SU-DHL-6 (cell line): ENCODE measurements around the gene ZBTB47.

Source experiments
- H2AFZ ChIP-seq: fragments of 200-600 bp; sonication (generic); 2 replicates; pipeline ENCODE4 v1.6.1; 2014; ENCODE audit warnings: low read depth, mild to moderate bottlenecking, moderate library complexity, mixed read lengths, antibody characterized with exemption, low read length; ENCODE audit not compliant: severe bottlenecking
- H3F3A ChIP-seq: fragments of 200-600 bp; shearing (Covaris generic); 2 replicates; pipeline ENCODE4 v1.6.0; 2016; ENCODE audit warnings: antibody characterized with exemption, mild to moderate bottlenecking; ENCODE audit not compliant: insufficient read depth
- H3K27ac ChIP-seq: fragments of 200-600 bp; sonication (generic); 2 replicates; pipeline ENCODE4 v1.5.1; 2016; ENCODE audit warnings: low read depth, mild to moderate bottlenecking, low read length, moderate library complexity, mixed read lengths
- H3K27me3 ChIP-seq: fragments of 200-600 bp; sonication (generic), shearing (Covaris generic); 2 replicates; pipeline ENCODE4 v1.6.0; 2014; ENCODE audit warnings: mild to moderate bottlenecking, low read length
- H3K36me3 ChIP-seq: fragments of 200-600 bp; sonication (generic); 2 replicates; pipeline ENCODE4 v1.6.1; 2014; ENCODE audit warnings: mild to moderate bottlenecking, low read length, mixed read lengths
- H3K4me2 ChIP-seq: fragments of 300-600, 200-600 bp; shearing (Covaris generic), sonication (generic); 2 replicates; pipeline ENCODE4 v1.6.0; 2014; ENCODE audit warnings: low read length, low read depth, mild to moderate bottlenecking; ENCODE audit not compliant: poor library complexity, severe bottlenecking
- H3K4me3 ChIP-seq: fragments of 200-600 bp; sonication (generic); 2 replicates; pipeline ENCODE4 v1.5.1; 2014; ENCODE audit warnings: antibody characterized with exemption, low read length, mild to moderate bottlenecking, mixed read lengths; ENCODE audit not compliant: insufficient read depth, poor library complexity, severe bottlenecking
- H3K79me2 ChIP-seq: fragments of 200-600 bp; sonication (generic); 2 replicates; pipeline ENCODE4 v1.6.1; 2014; ENCODE audit warnings: mild to moderate bottlenecking, low read length, moderate library complexity; ENCODE audit not compliant: insufficient read depth
- H3K9ac ChIP-seq: fragments of 200-600 bp; sonication (generic); 2 replicates; pipeline ENCODE4 v1.7.0; 2014; ENCODE audit warnings: mild to moderate bottlenecking, low read length
- H3K9me2 ChIP-seq: fragments of 200-600 bp; sonication (generic); replicated peaks from 2 replicates; pipeline ENCODE4 v1.6.1; 2014; ENCODE audit warnings: low read length; ENCODE audit not compliant: insufficient read depth
- H3K9me3 ChIP-seq: fragments of 200-600 bp; sonication (generic); 2 replicates; pipeline ENCODE4 v1.6.1; 2014; ENCODE audit warnings: low read length, mixed read lengths; ENCODE audit not compliant: insufficient read depth
- H4K20me1 ChIP-seq: fragments of 200-600 bp; sonication (generic); 2 replicates; pipeline ENCODE4 v1.6.1; 2014; ENCODE audit warnings: low read depth, mild to moderate bottlenecking, antibody characterized with exemption, low read length, moderate library complexity, mixed read lengths
- CTCF ChIP-seq: fragments of 200-600 bp; sonication (generic); IDR thresholded peaks from one replicate; pipeline ENCODE4 v1.5.1; 2017; ENCODE audit warnings: antibody characterized with exemption, mild to moderate bottlenecking, low read length, moderate library complexity; ENCODE audit not compliant: insufficient read depth, poor library complexity, severe bottlenecking
- EZH2phosphoT487 ChIP-seq: fragments of 200-600 bp; sonication (generic), shearing (Covaris generic); conservative IDR thresholded peaks from 2 replicates; pipeline ENCODE4 v1.6.1; 2018; ENCODE audit warnings: mild to moderate bottlenecking, antibody characterized with exemption, low read length, moderate library complexity, mixed read lengths

The ZBTB47 gene

GRCh38 chr3:42711491-42712343 is 58.2 kb downstream of the ZBTB47 start:
- TF ChIP-seq CTCF: no peak
- TF ChIP-seq EZH2phosphoT487: no peak
- Histone ChIP-seq H3K4me3 (no peak overlapping the region), H2AFZ (no peak overlapping the region), H3K79me2 (no peaks in the 10 kb centered on the region), H3K27ac (no peak overlapping the region), H3K27me3 (no peaks in the 10 kb centered on the region), H3K9ac (no peak overlapping the region), H3K9me3 (no peaks in the 10 kb centered on the region), H3K36me3 (no peaks in the 10 kb centered on the region), H3K9me2 (no peaks in the 10 kb centered on the region), H3K4me2 (no peak overlapping the region), H3F3A (no peaks in the 10 kb centered on the region), H4K20me1 (no peaks in the 10 kb centered on the region)

- no peaks in the 10 kb centered on the region for H3K36me3 ChIP-seq
- H2AFZ ChIP-seq: no peak overlapping the region
- no peak overlapping the region for H3K4me2 ChIP-seq
- no peaks in the 10 kb centered on the region for H3K79me2 ChIP-seq
- no peaks in the 10 kb centered on the region for H3K27me3 ChIP-seq
- no peaks in the 10 kb centered on the region for H4K20me1 ChIP-seq
- no peak overlapping the region for H3K27ac ChIP-seq
- TF ChIP-seq EZH2phosphoT487: no peak
- TF ChIP-seq CTCF: no peak
- H3K4me3 ChIP-seq: no peak overlapping the region
- no peak overlapping the region for H3K9ac ChIP-seq
- H3F3A ChIP-seq: no peaks in the 10 kb centered on the region
- no peaks in the 10 kb centered on the region for H3K9me2 ChIP-seq
- H3K9me3 ChIP-seq: no peaks in the 10 kb centered on the region
Observed at GRCh38 chr3:42712344-42712648, 58.8 kb downstream of the ZBTB47 start.

DNA sequence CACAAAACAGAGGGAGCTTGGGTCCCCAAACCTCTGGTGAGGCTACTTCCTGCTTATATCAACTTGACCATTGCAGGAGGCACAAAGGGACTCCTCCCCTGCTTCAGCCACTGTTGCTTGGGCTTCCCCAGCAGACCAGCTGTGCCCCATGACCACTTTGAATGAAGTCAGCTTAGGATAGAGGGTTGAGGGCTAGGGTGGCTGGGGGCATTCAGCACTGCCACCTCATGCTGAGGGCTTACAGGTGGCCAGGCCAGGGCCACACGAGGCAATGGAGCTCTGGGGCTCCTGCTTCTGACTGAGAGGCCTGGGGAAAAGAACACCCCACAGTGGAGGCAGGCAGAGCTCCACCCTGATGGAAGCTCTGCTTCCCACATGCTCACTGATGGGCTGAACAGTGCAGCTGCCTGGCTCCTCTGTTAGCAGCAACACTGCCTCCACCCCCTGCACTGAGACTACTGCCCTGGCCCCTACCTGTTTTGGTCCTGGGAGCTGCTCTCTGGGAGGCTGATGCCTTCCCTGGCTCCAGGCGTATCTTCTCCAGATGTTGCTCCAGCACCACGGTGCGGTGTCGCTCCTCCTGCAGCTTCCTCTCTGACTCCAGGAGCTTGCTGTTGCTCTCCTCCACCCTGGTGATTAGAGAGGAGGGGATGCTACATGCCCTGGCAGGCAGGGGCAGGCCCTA is 59.3 kb downstream of the ZBTB47 start:
- H3K27me3 ChIP-seq: no peaks in the 10 kb centered on the region
- no peak overlapping the region for H3K9ac ChIP-seq
- TF ChIP-seq CTCF: no peak
- no peak for TF ChIP-seq EZH2phosphoT487
- H3K9me3 ChIP-seq: no peaks in the 10 kb centered on the region
- no peak overlapping the region for H3K4me2 ChIP-seq
- no peaks in the 10 kb centered on the region for H3K9me2 ChIP-seq
- no peak overlapping the region for H3K27ac ChIP-seq
- no peak overlapping the region for H2AFZ ChIP-seq
- H4K20me1 ChIP-seq: no peaks in the 10 kb centered on the region
- no peaks in the 10 kb centered on the region for H3K79me2 ChIP-seq
- H3F3A ChIP-seq: no peaks in the 10 kb centered on the region
- H3K36me3 ChIP-seq: no peaks in the 10 kb centered on the region
- H3K4me3 ChIP-seq: no peak overlapping the region
